Endodermal cell (in vitro differentiated cells): ENCODE measurements around the gene CDK5RAP2. TPM values are rescaled to one million over a fixed set of nuclear protein-coding genes. Genes with fewer than 3 reads are reported as not detected.

ENCODE experiments used
- DNase-seq: peaks from one replicate; pipeline ENCODE4 v3.0.0-alpha.2; 2017
- H3K27ac ChIP-seq: 2 replicates; pipeline ENCODE4 v1.5.1; 2013; ENCODE audit warnings: mild to moderate bottlenecking, low read depth, low read length, moderate library complexity
- H3K27me3 ChIP-seq: 2 replicates; pipeline ENCODE4 v1.6.1; 2013; ENCODE audit warnings: mild to moderate bottlenecking, low read length, moderate library complexity; ENCODE audit not compliant: insufficient read depth, control insufficient read depth, poor library complexity, severe bottlenecking
- H3K36me3 ChIP-seq: 2 replicates; pipeline ENCODE4 v1.7.0; 2013; ENCODE audit warnings: mild to moderate bottlenecking, low read length, moderate library complexity; ENCODE audit not compliant: control insufficient read depth, insufficient read depth
- H3K4me1 ChIP-seq: one replicate; pipeline ENCODE4 v1.7.0; 2013; ENCODE audit warnings: low read length; ENCODE audit not compliant: control insufficient read depth, insufficient read depth
- H3K4me3 ChIP-seq: 2 replicates; pipeline ENCODE4 v1.5.1; 2013; ENCODE audit warnings: mild to moderate bottlenecking, low read length, moderate library complexity
- H3K9ac ChIP-seq: 2 replicates; pipeline ENCODE4 v1.6.1; 2013; ENCODE audit warnings: mild to moderate bottlenecking, low read length, moderate library complexity; ENCODE audit not compliant: poor library complexity, severe bottlenecking; ENCODE audit errors: extremely low read depth
- H3K9me3 ChIP-seq: 2 replicates; pipeline ENCODE4 v1.6.1; 2013; ENCODE audit warnings: mild to moderate bottlenecking, low read length, moderate library complexity; ENCODE audit not compliant: control insufficient read depth
- H3K27ac Mint-ChIP-seq: 2 replicates; pipeline ENCODE4 v1.8.0; 2020; ENCODE audit warnings: mixed read lengths
- H3K27me3 Mint-ChIP-seq: 2 replicates; pipeline ENCODE4 v1.8.0; 2021; ENCODE audit warnings: mild to moderate bottlenecking, mixed read lengths; ENCODE audit not compliant: insufficient read depth
- H3K36me3 Mint-ChIP-seq: 2 replicates; pipeline ENCODE4 v1.8.0; 2020; ENCODE audit warnings: low read depth, mixed read lengths
- H3K4me1 Mint-ChIP-seq: 2 replicates; pipeline ENCODE4 v1.8.0; 2020; ENCODE audit warnings: mixed read lengths
- H3K4me3 Mint-ChIP-seq: 2 replicates; pipeline ENCODE4 v1.8.0; 2020; ENCODE audit warnings: mild to moderate bottlenecking, moderate library complexity, mixed read lengths
- H3K9me3 Mint-ChIP-seq: 2 replicates; pipeline ENCODE4 v1.8.0; 2020; ENCODE audit warnings: mild to moderate bottlenecking, mixed read lengths
- WGBS, 2 experiments: methylation state at CpG; one replicate each; pipeline versions ENCODE4 v1.1.5 to v1.1.7; 2013; ENCODE audit warnings: missing lambda C conversion rate in 2 of 2, mixed read lengths in 1 of 2; ENCODE audit not compliant: insufficient coverage in 1 of 2, insufficient read length in 1 of 2; 5-methylcytosine and 5-hydroxymethylcytosine counted together
- total RNA-seq, 2 donors: library from RNA; stranded (reverse); fragmentation: NEBNext Ultra II Directional in 1 of 2; extraction: Animal tissue kit (Norgen Biotek cat#: 25700) in 1 of 2; gene quantifications; 2 replicates in 1 of 2; 3 replicates in 1 of 2; pipeline ENCODE4 v1.2.1, GENCODE V29; 2021
- TF ChIP-seq, protein P1 (sequence below): fragments of 200-600 bp; sonication (generic); conservative IDR thresholded peaks from 2 replicates; pipeline ENCODE4 v1.5.0; 2021; ENCODE audit warnings: antibody characterized with exemption, mild to moderate bottlenecking

The CDK5RAP2 gene
- total RNA-seq, 2 donors from 2014 or later = 68.2 to 92.0 TPM

DNA sequence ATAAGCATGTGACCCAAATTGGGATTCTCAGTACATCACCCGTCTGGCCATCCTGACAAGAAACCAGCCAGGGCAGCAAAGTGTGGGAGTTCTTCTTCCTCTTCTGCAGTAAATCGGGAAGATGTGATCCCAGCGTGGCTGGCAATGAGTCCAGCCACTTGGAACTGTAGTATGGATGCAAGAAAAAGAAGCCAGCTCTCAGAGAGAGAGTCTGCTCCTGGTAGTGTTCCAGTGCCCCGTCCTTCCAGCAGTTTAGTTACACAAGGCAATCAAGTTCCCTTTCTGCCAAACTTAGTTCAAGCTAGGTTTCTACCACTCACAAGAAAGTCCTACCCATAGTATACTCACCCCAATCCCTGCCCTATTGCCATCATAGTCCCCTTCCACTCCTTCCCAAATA is 65.6 kb downstream of the CDK5RAP2 start:
- Histone ChIP-seq H3K9ac (no peak overlapping the region), H3K27ac (no peak overlapping the region), H3K36me3 (peaks cover 67% of the 10 kb centered on the region), H3K4me1 (no peaks in the 10 kb centered on the region), H3K27me3 (no peaks in the 10 kb centered on the region), H3K4me3 (no peak overlapping the region), H3K9me3 (peaks cover 4% of the 10 kb centered on the region)
- WGBS, 2 experiments = 97 to 100% methylated on average over 2 to 4 of the region's 4 CpGs
- H3K27ac Mint-ChIP-seq = no peak overlapping the region
- no peak for DNase-seq
- no peak overlapping the region for H3K4me3 Mint-ChIP-seq
- TF ChIP-seq, protein P1, sequence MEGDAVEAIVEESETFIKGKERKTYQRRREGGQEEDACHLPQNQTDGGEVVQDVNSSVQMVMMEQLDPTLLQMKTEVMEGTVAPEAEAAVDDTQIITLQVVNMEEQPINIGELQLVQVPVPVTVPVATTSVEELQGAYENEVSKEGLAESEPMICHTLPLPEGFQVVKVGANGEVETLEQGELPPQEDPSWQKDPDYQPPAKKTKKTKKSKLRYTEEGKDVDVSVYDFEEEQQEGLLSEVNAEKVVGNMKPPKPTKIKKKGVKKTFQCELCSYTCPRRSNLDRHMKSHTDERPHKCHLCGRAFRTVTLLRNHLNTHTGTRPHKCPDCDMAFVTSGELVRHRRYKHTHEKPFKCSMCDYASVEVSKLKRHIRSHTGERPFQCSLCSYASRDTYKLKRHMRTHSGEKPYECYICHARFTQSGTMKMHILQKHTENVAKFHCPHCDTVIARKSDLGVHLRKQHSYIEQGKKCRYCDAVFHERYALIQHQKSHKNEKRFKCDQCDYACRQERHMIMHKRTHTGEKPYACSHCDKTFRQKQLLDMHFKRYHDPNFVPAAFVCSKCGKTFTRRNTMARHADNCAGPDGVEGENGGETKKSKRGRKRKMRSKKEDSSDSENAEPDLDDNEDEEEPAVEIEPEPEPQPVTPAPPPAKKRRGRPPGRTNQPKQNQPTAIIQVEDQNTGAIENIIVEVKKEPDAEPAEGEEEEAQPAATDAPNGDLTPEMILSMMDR = no peak
- no peaks in the 10 kb centered on the region for H3K4me1 Mint-ChIP-seq
- peaks cover 3% of the 10 kb centered on the region for H3K9me3 Mint-ChIP-seq
- H3K36me3 Mint-ChIP-seq = peaks cover 73% of the 10 kb centered on the region
- H3K27me3 Mint-ChIP-seq = no peaks in the 10 kb centered on the region

DNA sequence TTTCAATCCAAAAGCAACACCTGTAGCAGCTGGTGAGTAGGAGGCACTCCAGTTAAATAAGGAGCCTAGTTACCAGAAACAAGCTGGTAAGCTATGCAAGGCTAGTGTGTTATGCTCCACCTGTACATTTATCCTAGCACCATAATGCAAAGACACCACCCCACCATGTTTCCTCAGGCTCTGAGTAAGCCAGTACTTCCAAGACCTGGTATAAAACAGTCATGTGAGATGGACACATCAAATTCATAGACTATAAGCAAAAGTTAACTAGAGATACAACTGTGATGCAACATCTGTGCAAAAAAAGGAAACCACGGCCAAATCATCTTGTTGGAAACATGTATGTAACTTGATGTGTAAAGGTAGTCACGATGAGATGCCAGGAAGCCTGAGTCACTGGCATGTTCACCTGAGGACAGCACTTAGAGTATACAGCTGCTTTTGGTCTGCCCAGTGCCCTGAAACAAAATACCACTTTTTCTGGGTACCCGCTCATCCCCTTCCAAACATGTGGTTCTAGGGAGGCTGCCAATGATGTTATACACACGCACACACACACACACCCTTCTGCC is 66.1 kb downstream of the CDK5RAP2 start:
- H3K4me1 Mint-ChIP-seq = no peaks in the 10 kb centered on the region
- Histone ChIP-seq H3K27ac (no peak overlapping the region), H3K27me3 (no peaks in the 10 kb centered on the region), H3K9me3 (peaks cover 4% of the 10 kb centered on the region), H3K4me3 (no peak overlapping the region), H3K36me3 (peaks cover 69% of the 10 kb centered on the region), H3K9ac (no peak overlapping the region), H3K4me1 (no peaks in the 10 kb centered on the region)
- no peak for DNase-seq
- no peak overlapping the region for H3K27ac Mint-ChIP-seq
- WGBS, 2 experiments = 85 to 92% methylated on average over 4 of the region's 4 CpGs
- H3K36me3 Mint-ChIP-seq = peaks cover 74% of the 10 kb centered on the region
- no peaks in the 10 kb centered on the region for H3K27me3 Mint-ChIP-seq
- TF ChIP-seq, protein P1 = no peak
- H3K4me3 Mint-ChIP-seq = no peak overlapping the region
- H3K9me3 Mint-ChIP-seq = peaks cover 3% of the 10 kb centered on the region

DNA sequence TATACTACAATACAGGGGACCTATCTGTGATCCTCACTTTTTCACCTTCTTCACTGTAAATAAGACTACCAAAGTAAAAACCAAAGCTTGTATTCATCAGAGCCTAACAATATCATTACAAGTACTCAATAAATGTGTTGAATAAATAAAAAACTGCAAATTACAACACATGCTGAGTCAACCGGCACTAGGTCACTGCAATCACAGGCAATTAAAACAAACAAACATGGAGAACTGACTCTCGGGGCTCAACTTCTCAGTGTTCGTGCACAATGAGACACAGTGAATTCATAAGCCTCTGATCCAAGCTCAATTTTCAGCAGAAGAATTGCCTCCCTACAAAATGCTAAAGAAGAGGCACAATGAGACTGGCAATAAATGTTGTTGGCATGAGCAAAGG is 69.2 kb downstream of the CDK5RAP2 start:
- H3K4me3 Mint-ChIP-seq = no peak overlapping the region
- no peak overlapping the region for H3K9ac ChIP-seq
- no peaks in the 10 kb centered on the region for H3K4me1 Mint-ChIP-seq
- H3K9me3 ChIP-seq = peaks cover 18% of the 10 kb centered on the region
- TF ChIP-seq, protein P1 = no peak
- peaks cover 72% of the 10 kb centered on the region for H3K36me3 Mint-ChIP-seq
- no peak for DNase-seq
- no peak overlapping the region for H3K27ac Mint-ChIP-seq
- no peaks in the 10 kb centered on the region for H3K27me3 ChIP-seq
- no peak overlapping the region for H3K27ac ChIP-seq
- H3K4me1 ChIP-seq = no peaks in the 10 kb centered on the region
- no peaks in the 10 kb centered on the region for H3K27me3 Mint-ChIP-seq
- peaks cover 12% of the 10 kb centered on the region for H3K9me3 Mint-ChIP-seq
- H3K36me3 ChIP-seq = peaks cover 71% of the 10 kb centered on the region
- 93 to 100% methylated on average over 2 to 3 of the region's 3 CpGs for WGBS, 2 experiments
- no peak overlapping the region for H3K4me3 ChIP-seq
